HepG2 (cell line): ENCODE results near the gene TTF2. TPM values are rescaled to one million over a fixed set of nuclear protein-coding genes. Genes with fewer than 3 reads are reported as not detected.
A peak's percentile ranks its signal among the peaks of the same experiment; 100 is the strongest.

ENCODE experiments used
- ETV5 ChIP-seq: IDR thresholded peaks from 2 replicates; pipeline ENCODE4 v1.6.1; 2018; ENCODE audit warnings: missing biosample characterization, missing genetic modification reagents, inconsistent platforms, borderline replicate concordance
- EZH2 ChIP-seq: conservative IDR thresholded peaks from 2 replicates; pipeline ENCODE4 v1.6.1; 2012; ENCODE audit warnings: mild to moderate bottlenecking, low read depth, low read length, moderate library complexity
- FOXM1 ChIP-seq: sonication (generic); formaldehyde crosslinking; IDR thresholded peaks from 2 replicates; pipeline ENCODE4 v1.5.0; 2020; ENCODE audit warnings: missing genetic modification reagents
- HOXA3 ChIP-seq: sonication (generic); formaldehyde crosslinking; IDR thresholded peaks from 2 replicates; pipeline ENCODE4 v1.5.0; 2020; ENCODE audit warnings: missing genetic modification reagents
- KAT2B ChIP-seq: fragments of 150-350 bp; IDR thresholded peaks from 2 replicates; pipeline ENCODE4 v1.6.1; 2014; ENCODE audit warnings: low read depth, low read length, borderline replicate concordance
- KAT8 ChIP-seq: IDR thresholded peaks from 2 replicates; pipeline ENCODE4 v1.6.1; 2016; ENCODE audit warnings: missing genetic modification reagents, missing compliant biosample characterization
- KMT2A ChIP-seq: sonication (generic); formaldehyde crosslinking; IDR thresholded peaks from 2 replicates; pipeline ENCODE4 v1.4.0; 2020; ENCODE audit warnings: missing genetic modification reagents
- ZNF282 ChIP-seq: fragments of 450-650 bp; IDR thresholded peaks from 2 replicates; pipeline ENCODE4 v1.6.1; 2018; ENCODE audit not compliant: partially characterized antibody
- ZNF441 ChIP-seq: sonication (generic); formaldehyde crosslinking; IDR thresholded peaks from 2 replicates; pipeline ENCODE4 v1.7.0; 2021; ENCODE audit warnings: missing genetic modification reagents, borderline replicate concordance
- ZNF496 ChIP-seq: sonication (generic); formaldehyde crosslinking; IDR thresholded peaks from 2 replicates; pipeline ENCODE4 v1.8.1; 2023; ENCODE audit warnings: mild to moderate bottlenecking, moderate library complexity, missing genetic modification reagents; ENCODE audit not compliant: insufficient replicate concordance
- ZNF558 ChIP-seq: sonication (generic); formaldehyde crosslinking; IDR thresholded peaks from 2 replicates; pipeline ENCODE4 v1.9.0; 2022; ENCODE audit warnings: mild to moderate bottlenecking, missing genetic modification reagents, borderline replicate concordance
- ZNF605 ChIP-seq: sonication (generic); formaldehyde crosslinking; IDR thresholded peaks from 2 replicates; pipeline ENCODE4 v1.8.0; 2022; ENCODE audit warnings: mild to moderate bottlenecking, missing genetic modification reagents
- ZNF747 ChIP-seq: sonication (generic); formaldehyde crosslinking; IDR thresholded peaks from 2 replicates; pipeline ENCODE4 v1.8.1; 2023; ENCODE audit warnings: missing genetic modification reagents, mild to moderate bottlenecking, borderline replicate concordance
- ZNF780A ChIP-seq: sonication (generic); formaldehyde crosslinking; IDR thresholded peaks from 2 replicates; pipeline ENCODE4 v1.8.0; 2022; ENCODE audit warnings: mild to moderate bottlenecking, missing genetic modification reagents, moderate library complexity
- polyA plus RNA-seq, 8 experiments: library from polyadenylated mRNA; depleted of rRNA in 3 of 8; stranded (reverse) in 7 of 8; unstranded in 1 of 8; fragments of >200 nt; fragmentation: Illumina TruSeq in 4 of 8; extraction: Trizol in 4 of 8; gene quantifications; 2 replicates each; pipeline versions ENCODE4 v1.2.1 to v1.2.3, GENCODE V29; 2011 to 2016; ENCODE audit warnings: low read depth in 4 of 8, missing spikeins in 1 of 8, mixed read lengths in 1 of 8; ENCODE audit not compliant: insufficient read depth in 1 of 8
- total RNA-seq, 5 experiments: library from RNA; depleted of rRNA; stranded (reverse); fragments of >200 nt; fragmentation: Illumina TruSeq; extraction: Trizol; gene quantifications; 2 replicates each; pipeline ENCODE4 v1.2.3, GENCODE V29; 2016; ENCODE audit warnings: low read depth in 1 of 5
- TF ChIP-seq, protein P1 (sequence below), 2 experiments: fragments of 450-650 bp in 1 of 2; sonication (generic) in 1 of 2; formaldehyde crosslinking in 1 of 2; IDR thresholded peaks; 2 replicates each; pipeline versions ENCODE4 v1.6.1 to v1.8.0; 2016 to 2022; ENCODE audit warnings: antibody characterized with exemption in 1 of 2, mild to moderate bottlenecking in 1 of 2, missing genetic modification reagents in 1 of 2
- TF ChIP-seq, protein P2 (sequence below): sonication (generic); formaldehyde crosslinking; IDR thresholded peaks from 2 replicates; pipeline ENCODE4 v1.4.0; 2020; ENCODE audit warnings: mild to moderate bottlenecking, missing genetic modification reagents, borderline replicate concordance
- TF ChIP-seq, protein P3 (sequence below): sonication (generic); formaldehyde crosslinking; IDR thresholded peaks from 2 replicates; pipeline ENCODE4 v1.5.1; 2020; ENCODE audit warnings: mild to moderate bottlenecking, missing genetic modification reagents

Gene TTF2
- total and polyA plus RNA-seq, 2 of the 13 experiments (the other 11 are each of a cell fraction or from before 2014, with no cell fraction given), result 12.8 to 48.9 TPM

DNA sequence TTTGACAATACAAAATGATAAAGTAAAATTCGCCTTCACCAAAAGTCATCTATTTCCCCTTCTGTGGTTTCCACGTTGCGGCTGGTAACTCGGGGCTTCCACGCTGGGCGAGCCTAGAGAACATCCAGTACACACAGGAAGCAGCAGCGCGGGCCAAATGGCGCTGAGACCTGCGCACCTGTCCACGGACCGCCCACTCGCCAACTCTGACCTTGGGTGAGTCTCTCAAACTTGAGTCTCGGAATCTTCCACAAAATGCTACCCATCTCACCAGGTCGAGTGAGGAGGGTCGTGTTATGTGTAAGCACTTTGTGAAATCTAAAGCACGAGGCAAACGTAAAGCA lies 820 bp upstream of the TTF2 start (continued):
- TF ChIP-seq, protein P1, sequence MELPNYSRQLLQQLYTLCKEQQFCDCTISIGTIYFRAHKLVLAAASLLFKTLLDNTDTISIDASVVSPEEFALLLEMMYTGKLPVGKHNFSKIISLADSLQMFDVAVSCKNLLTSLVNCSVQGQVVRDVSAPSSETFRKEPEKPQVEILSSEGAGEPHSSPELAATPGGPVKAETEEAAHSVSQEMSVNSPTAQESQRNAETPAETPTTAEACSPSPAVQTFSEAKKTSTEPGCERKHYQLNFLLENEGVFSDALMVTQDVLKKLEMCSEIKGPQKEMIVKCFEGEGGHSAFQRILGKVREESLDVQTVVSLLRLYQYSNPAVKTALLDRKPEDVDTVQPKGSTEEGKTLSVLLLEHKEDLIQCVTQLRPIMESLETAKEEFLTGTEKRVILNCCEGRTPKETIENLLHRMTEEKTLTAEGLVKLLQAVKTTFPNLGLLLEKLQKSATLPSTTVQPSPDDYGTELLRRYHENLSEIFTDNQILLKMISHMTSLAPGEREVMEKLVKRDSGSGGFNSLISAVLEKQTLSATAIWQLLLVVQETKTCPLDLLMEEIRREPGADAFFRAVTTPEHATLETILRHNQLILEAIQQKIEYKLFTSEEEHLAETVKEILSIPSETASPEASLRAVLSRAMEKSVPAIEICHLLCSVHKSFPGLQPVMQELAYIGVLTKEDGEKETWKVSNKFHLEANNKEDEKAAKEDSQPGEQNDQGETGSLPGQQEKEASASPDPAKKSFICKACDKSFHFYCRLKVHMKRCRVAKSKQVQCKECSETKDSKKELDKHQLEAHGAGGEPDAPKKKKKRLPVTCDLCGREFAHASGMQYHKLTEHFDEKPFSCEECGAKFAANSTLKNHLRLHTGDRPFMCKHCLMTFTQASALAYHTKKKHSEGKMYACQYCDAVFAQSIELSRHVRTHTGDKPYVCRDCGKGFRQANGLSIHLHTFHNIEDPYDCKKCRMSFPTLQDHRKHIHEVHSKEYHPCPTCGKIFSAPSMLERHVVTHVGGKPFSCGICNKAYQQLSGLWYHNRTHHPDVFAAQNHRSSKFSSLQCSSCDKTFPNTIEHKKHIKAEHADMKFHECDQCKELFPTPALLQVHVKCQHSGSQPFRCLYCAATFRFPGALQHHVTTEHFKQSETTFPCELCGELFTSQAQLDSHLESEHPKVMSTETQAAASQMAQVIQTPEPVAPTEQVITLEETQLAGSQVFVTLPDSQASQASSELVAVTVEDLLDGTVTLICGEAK (IDR thresholded peaks at IDR 0.05), result no peak
- TF ChIP-seq, protein P1 (CRISPR knock-in tag; IDR thresholded peaks at IDR 0.05), result 0 out of 2 replicates have a peak, but pooled peaks have one; percentile 20
- TF ChIP-seq ZNF496 (no peak), ZNF558 (CRISPR knock-in tag) (0 out of 2 replicates have a peak, but pooled peaks have one; percentile 35), HOXA3 (CRISPR knock-in tag) (peak; percentile 31; the same call in 1 of the 2 replicates), ETV5 (CRISPR knock-in tag) (no peak), KAT8 (no peak), ZNF282 (no peak), KMT2A (CRISPR knock-in tag) (peak; percentile 29), KAT2B (no peak), ZNF605 (0 out of 2 replicates have a peak, but pooled peaks have one; percentile 12), FOXM1 (no peak), ZNF780A (CRISPR knock-in tag) (no peak), EZH2 (no peak), ZNF747 (CRISPR knock-in tag) (no peak), ZNF441 (no peak)
- TF ChIP-seq, protein P2, sequence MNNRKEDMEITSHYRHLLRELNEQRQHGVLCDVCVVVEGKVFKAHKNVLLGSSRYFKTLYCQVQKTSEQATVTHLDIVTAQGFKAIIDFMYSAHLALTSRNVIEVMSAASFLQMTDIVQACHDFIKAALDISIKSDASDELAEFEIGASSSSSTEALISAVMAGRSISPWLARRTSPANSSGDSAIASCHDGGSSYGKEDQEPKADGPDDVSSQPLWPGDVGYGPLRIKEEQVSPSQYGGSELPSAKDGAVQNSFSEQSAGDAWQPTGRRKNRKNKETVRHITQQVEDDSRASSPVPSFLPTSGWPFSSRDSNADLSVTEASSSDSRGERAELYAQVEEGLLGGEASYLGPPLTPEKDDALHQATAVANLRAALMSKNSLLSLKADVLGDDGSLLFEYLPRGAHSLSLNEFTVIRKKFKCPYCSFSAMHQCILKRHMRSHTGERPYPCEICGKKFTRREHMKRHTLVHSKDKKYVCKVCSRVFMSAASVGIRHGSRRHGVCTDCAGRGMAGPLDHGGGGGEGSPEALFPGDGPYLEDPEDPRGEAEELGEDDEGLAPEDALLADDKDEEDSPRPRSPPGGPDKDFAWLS (CRISPR knock-in tag), result no peak
- TF ChIP-seq, protein P3, sequence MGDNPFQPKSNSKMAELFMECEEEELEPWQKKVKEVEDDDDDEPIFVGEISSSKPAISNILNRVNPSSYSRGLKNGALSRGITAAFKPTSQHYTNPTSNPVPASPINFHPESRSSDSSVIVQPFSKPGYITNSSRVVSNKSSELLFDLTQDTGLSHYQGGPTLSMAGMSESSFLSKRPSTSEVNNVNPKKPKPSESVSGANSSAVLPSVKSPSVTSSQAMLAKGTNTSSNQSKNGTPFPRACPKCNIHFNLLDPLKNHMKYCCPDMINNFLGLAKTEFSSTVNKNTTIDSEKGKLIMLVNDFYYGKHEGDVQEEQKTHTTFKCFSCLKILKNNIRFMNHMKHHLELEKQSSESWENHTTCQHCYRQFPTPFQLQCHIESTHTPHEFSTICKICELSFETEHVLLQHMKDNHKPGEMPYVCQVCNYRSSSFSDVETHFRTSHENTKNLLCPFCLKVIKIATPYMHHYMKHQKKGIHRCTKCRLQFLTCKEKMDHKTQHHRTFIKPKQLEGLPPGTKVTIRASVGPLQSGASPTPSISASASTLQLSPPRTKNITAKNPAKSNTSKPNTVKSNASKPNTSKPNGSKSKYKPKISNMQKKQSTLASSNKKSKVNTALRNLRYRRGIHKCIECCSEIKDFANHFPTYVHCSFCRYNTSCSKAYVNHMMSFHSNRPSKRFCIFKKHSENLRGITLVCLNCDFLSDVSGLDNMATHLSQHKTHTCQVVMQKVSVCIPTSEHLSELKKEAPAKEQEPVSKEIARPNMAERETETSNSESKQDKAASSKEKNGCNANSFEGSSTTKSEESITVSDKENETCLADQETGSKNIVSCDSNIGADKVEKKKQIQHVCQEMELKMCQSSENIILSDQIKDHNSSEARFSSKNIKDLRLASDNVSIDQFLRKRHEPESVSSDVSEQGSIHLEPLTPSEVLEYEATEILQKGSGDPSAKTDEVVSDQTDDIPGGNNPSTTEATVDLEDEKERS, result 0 out of 2 replicates have a peak, but pooled peaks have one; percentile 8
